ENCODE data around the gene PRICKLE2.

GRCh38 chr3:64055076-64055475 lies 170.2 kb downstream of the PRICKLE2 start:
- TF ChIP-seq CTCF (IDR thresholded peaks at IDR 0.05; ENCODE audit: insufficient read depth, low read depth, low read length) (no peak), EZH2 (IDR thresholded peaks at IDR 0.05; ENCODE audit: insufficient read depth, low read length) (no peak)
